DND-41 (cell line): ENCODE measurements around the gene CPM.

Experiments used
- ATAC-seq: fragments of 200-7000 bp; cut with Tn5 transposase; 3 replicates; pipeline ENCODE4 v1.9.1; 2021; ENCODE audit warnings: low read depth; ENCODE audit not compliant: insufficient read depth
- DNase-seq: peaks from one replicate; pipeline ENCODE4 v3.0.0-alpha.2; 2020
- H2AFZ ChIP-seq: 2 replicates; pipeline ENCODE4 v1.6.0; 2012; ENCODE audit warnings: low read depth, low read length
- H3K27ac ChIP-seq: 2 replicates; pipeline ENCODE4 v1.5.1; 2012; ENCODE audit warnings: low read length, inconsistent platforms
- H3K27me3 ChIP-seq: fragments of 200-600 bp; sonication (generic); 2 replicates; pipeline ENCODE4 v1.6.0; 2012; ENCODE audit warnings: low read length, mild to moderate bottlenecking, inconsistent platforms; ENCODE audit not compliant: insufficient read depth, poor library complexity
- H3K36me3 ChIP-seq: 2 replicates; pipeline ENCODE4 v1.5.1; 2012; ENCODE audit warnings: low read length, inconsistent platforms; ENCODE audit not compliant: insufficient read depth
- H3K4me1 ChIP-seq: 2 replicates; pipeline ENCODE4 v1.5.1; 2012; ENCODE audit warnings: mild to moderate bottlenecking, low read length; ENCODE audit not compliant: insufficient read depth
- H3K4me2 ChIP-seq: 2 replicates; pipeline ENCODE4 v1.6.0; 2012; ENCODE audit warnings: mild to moderate bottlenecking, moderate library complexity, low read length, inconsistent platforms; ENCODE audit not compliant: insufficient read depth
- H3K4me3 ChIP-seq, 2 experiments: fragments of 200-600 bp in 1 of 2; shearing (Covaris generic) in 1 of 2; 2 replicates each; pipeline ENCODE4 v1.5.1; 2012 to 2016; ENCODE audit warnings: inconsistent platforms in 2 of 2, low read length in 2 of 2, mild to moderate bottlenecking in 2 of 2, low read depth in 1 of 2, moderate library complexity in 1 of 2
- H3K79me2 ChIP-seq: 2 replicates; pipeline ENCODE4 v1.6.0; 2012; ENCODE audit warnings: low read length, inconsistent platforms; ENCODE audit not compliant: insufficient read depth
- H3K9ac ChIP-seq: 2 replicates; pipeline ENCODE4 v1.6.0; 2012; ENCODE audit warnings: low read depth, mild to moderate bottlenecking, inconsistent platforms, low read length, moderate library complexity
- H3K9me3 ChIP-seq: 2 replicates; pipeline ENCODE4 v1.5.1; 2012; ENCODE audit warnings: low read length, moderate library complexity, mild to moderate bottlenecking, inconsistent platforms; ENCODE audit not compliant: insufficient read depth, severe bottlenecking
- H4K20me1 ChIP-seq: 2 replicates; pipeline ENCODE4 v1.6.0; 2012; ENCODE audit warnings: low read length; ENCODE audit not compliant: insufficient read depth
- CTCF ChIP-seq: IDR thresholded peaks from 2 replicates; pipeline ENCODE4 v1.5.1; 2012; ENCODE audit warnings: borderline replicate concordance, low read length, moderate library complexity, mild to moderate bottlenecking; ENCODE audit not compliant: poor library complexity, severe bottlenecking; ENCODE audit errors: extremely low read depth
- EZH2 ChIP-seq: IDR thresholded peaks from 3 replicates; pipeline ENCODE4 v1.6.1; 2012; ENCODE audit warnings: borderline replicate concordance, low read depth, mild to moderate bottlenecking, moderate library complexity, low read length, inconsistent platforms; ENCODE audit not compliant: severe bottlenecking

Gene CPM

DNA sequence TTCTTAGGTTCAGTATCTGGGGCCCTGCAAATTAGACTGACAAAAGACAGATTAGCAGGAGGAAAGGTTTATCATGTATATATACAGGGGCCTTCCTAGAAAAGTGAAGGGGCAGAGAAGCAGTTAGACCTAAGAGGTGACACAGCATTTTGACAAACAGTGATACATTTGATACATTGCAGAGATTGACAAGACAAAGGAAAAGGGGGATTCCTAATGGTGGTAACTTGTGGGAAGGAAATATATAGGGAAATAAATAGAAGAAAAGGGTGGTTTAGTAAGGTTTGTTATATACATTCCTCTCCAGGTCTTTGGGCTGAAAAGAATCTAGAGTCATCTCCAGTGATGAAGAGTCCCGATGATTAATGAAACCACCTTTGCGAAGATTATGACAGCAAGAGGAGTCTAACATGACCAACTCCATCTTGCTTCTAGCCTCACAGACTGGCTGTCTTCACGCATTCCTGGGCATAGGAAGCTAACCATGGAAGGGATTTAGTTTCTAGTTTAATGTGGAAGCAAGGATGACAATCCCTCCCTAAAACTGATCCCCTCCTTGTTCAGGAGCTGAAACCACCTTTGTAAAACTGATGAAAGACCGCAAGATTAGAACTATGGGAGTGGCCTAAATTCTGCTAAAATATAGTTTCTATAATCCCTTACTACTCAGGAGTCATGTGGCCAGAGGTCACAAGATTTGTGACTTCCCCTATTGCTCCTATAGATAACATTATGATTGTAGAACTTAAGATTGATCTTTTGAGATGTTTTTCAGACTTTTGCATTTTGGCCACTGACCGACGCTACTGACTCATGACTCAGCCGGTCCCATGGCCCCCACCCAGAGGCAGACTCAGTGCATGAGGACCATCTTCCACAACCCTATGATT lies 31.1 kb upstream of the CPM start:
- TF ChIP-seq EZH2: no peak
- no peak for TF ChIP-seq CTCF

DNA sequence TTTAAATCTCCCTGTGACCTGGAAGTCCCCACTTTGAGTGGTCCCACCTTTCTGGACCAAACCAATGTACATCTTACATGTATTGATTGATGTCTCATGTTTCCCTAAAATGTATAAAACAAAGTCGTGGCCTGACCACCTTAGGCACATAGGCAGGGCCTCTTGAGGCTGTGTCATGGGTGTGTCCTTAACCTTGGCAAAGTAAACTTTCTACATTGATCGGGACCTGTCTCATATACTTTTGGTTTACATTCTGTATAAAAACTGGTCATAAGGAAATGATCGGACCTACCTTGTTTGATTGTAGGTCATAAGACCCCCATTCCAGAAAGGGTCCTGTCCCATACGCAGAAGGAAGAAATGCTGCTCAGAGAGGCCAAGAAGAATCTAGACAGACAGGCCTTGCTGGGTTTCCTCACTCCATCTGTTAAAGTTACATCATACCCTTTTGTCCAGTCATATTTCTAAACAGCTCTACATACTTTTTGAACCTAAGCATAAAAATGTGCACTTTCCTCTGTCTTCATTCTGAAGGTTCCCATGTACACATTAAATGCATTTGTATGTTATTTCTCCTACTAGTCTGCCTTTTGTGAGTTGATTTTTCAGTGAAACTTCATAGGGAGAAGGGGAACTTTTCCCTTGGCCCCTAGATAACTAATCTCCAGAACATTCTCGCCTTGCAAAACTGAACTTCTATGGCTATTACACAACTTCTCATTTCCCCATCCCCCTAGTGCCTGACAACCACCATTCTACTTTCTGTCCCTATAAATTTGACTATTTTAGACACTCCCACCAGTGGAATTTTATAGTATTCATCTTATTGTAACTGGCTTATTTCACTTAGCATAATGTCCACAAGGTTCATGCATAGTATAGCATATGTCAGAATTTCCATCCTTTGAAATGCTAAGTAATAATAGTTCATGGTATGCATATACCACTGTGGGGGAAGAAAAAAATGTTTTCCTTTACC lies 30.2 kb upstream of the CPM start:
- H3K27ac ChIP-seq: no peak overlapping the region
- no peak for ATAC-seq
- H3K27me3 ChIP-seq: no peaks in the 10 kb centered on the region
- H3K4me1 ChIP-seq: 0 out of 2 replicates have a peak, but pooled peaks cover 4% of the 10 kb centered on the region
- no peak overlapping the region for H3K9ac ChIP-seq
- DNase-seq: no peak
- H2AFZ ChIP-seq: no peak overlapping the region
- no peaks in the 10 kb centered on the region for H4K20me1 ChIP-seq
- TF ChIP-seq CTCF (no peak), EZH2 (no peak)
- no peak overlapping the region for H3K4me3 ChIP-seq
- H3K79me2 ChIP-seq: no peaks in the 10 kb centered on the region
- no peaks in the 10 kb centered on the region for H3K9me3 ChIP-seq
- H3K36me3 ChIP-seq: no peaks in the 10 kb centered on the region
- H3K4me2 ChIP-seq: no peak overlapping the region

More for the DNA sequence above, 31.1 kb upstream of the CPM start:
- Histone ChIP-seq H3K9me3 (no peaks in the 10 kb centered on the region), H3K36me3 (no peaks in the 10 kb centered on the region), H3K27me3 (no peaks in the 10 kb centered on the region), H4K20me1 (no peaks in the 10 kb centered on the region), H3K4me3 (no peak overlapping the region), H3K4me2 (no peak overlapping the region), H3K9ac (no peak overlapping the region), H3K79me2 (no peaks in the 10 kb centered on the region), H3K4me1 (no peaks in the 10 kb centered on the region), H2AFZ (no peak overlapping the region), H3K27ac (no peak overlapping the region)
- ATAC-seq (no peak), DNase-seq (no peak)

GRCh38 chr12:68959891-68960464 lies 27.0 kb upstream of the CPM start:
- H3K36me3 ChIP-seq: no peaks in the 10 kb centered on the region
- H3K27ac ChIP-seq: no peak overlapping the region
- H3K79me2 ChIP-seq: no peaks in the 10 kb centered on the region
- H3K4me3 ChIP-seq: no peak overlapping the region
- H3K4me2 ChIP-seq: no peak overlapping the region
- DNase-seq: no peak
- H3K9me3 ChIP-seq: peaks cover 8% of the 10 kb centered on the region
- no peak for ATAC-seq
- H4K20me1 ChIP-seq: no peaks in the 10 kb centered on the region
- 0 out of 2 replicates have a peak, but pooled peaks cover 4% of the 10 kb centered on the region for H3K4me1 ChIP-seq
- H2AFZ ChIP-seq: no peak overlapping the region
- H3K9ac ChIP-seq: no peak overlapping the region
- no peak for TF ChIP-seq EZH2
- no peak for TF ChIP-seq CTCF
- no peaks in the 10 kb centered on the region for H3K27me3 ChIP-seq
